GM19468 (cell line): ENCODE data around the gene SLC6A7.

ENCODE experiments used
- ATAC-seq: cut with Tn5 transposase; IDR thresholded peaks from one replicate; pipeline ENCODE4 v1.9.1; 2021; ENCODE audit warnings: mild to moderate bottlenecking, moderate library complexity, moderate number of reproducible peaks; ENCODE audit not compliant: unreplicated experiment; ENCODE audit errors: extremely low read depth

Gene SLC6A7

DNA sequence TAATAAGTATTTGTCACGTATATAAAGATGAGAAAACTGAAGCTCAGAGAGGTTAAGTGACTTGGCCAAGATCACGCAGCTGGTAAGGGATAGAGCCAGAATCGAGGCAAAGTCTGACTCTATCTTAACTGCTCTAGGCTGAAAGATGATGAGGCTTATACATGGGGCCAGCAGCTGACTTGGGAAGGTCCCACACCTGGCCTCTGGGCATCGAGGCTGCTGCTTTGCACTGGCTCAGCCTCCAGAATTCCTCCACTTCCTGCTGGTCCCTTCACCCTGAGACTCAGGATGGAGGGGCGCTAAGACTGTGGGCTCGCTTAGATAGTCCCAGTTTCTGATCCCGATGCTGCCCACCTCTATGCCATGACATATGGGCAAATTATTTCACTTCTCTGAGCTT, 64.5 kb downstream of the SLC6A7 start:
- no peak for ATAC-seq

DNA sequence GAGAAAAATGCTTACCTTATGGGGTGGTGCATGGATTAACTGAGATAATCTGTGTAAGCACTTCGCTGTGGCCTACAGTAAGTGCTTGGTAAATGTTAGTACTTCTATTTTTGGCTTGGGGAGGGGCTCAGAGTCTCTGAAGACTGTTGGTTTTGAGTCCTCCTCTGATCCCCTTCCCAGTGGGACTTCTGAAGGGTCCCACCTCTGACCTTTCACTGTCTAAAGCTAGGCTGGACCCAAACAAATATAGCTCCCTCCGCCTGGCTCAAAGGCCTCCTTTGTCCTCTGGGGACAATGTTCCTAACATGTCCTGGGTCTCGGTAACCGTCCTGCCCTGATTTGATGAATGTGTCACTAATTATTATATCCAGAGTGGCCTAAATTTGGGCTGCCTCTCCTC, 64.9 kb downstream of the SLC6A7 start:
- no peak for ATAC-seq

- ATAC-seq, result no peak
These were observed 66.0 kb downstream of the SLC6A7 start for GRCh38 chr5:150255659-150256409.

- no peak for ATAC-seq
These were observed 66.7 kb downstream of the SLC6A7 start for GRCh38 chr5:150256410-150257064.

DNA sequence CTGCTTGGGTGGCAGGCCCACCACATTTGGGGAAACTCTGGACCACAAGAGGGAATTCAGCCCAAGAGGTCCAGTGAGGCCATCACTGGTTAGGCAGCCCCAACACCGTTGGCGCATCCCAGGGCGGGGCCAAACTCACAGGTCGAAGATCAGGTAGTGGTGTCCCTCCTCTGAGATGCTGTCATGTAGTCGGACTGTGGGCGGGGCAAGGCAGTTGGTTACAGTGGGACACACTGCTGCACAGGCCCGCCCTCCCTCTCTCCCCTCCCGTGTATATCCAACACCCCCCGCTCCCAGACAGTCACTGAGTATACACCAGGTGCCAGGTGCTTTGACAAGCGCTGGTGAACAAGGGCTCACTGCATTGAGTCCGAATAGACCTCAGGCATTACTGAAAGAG, 67.6 kb downstream of the SLC6A7 start:
- ATAC-seq, result no peak

DNA sequence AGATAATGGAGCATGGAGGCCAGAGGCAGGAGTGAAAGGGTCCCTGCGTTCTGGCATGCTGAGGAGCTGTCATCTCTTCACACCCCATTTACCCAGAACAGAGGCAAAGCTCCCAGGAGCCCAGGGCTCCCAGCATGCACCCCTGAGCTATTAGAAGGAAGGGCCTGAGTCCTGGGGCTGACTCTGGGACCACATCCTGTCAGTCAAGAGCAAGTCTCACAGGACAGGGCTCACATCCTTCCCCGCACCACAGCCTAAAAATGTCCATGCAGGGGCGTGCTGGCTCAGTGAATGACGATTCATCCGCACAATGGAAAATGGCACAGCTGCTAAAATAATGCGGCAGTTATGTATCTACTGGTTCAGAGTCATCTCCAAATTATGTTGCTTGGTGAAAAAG, 68.3 kb downstream of the SLC6A7 start:
- no peak for ATAC-seq
